ENCODE results near the gene CORO1C.

The CORO1C gene

GRCh38 chr12:108642899-108643654 lies 88.2 kb downstream of the CORO1C start:
- Histone ChIP-seq H3K27ac (ENCODE audit: insufficient read depth in 1 of 2, low read depth in 1 of 2, low read length in 2 of 2, poor library complexity in 1 of 2, severe bottlenecking in 2 of 2) (no peak overlapping the region), H3K27me3 (replicated peaks in 2 of 5; ENCODE audit: control insufficient read depth in 4 of 5, insufficient read depth in 5 of 5, low read length in 4 of 5) (no peaks in the 10 kb centered on the region), H3K4me3 (ENCODE audit: control insufficient read depth in 1 of 7, extremely low read depth in 1 of 7, insufficient read depth in 4 of 7, low read depth in 2 of 7, low read length in 6 of 7) (no peak overlapping the region), H3K36me3 (ENCODE audit: control insufficient read depth in 4 of 4, insufficient read depth in 4 of 4, low read length in 3 of 4) (peaks cover 3 to 26% (median 13%) of the 10 kb centered on the region in 4 experiments), H3K4me1 (ENCODE audit: control extremely low read depth in 1 of 4, control insufficient read depth in 4 of 4, insufficient read depth in 4 of 4, low read length in 3 of 4) (peaks cover 9 to 66% (median 55%) of the 10 kb centered on the region in 4 experiments), H3K9me3 (ENCODE audit: control extremely low read depth in 1 of 5, control insufficient read depth in 4 of 5, insufficient read depth in 2 of 5, low read depth in 1 of 5, low read length in 4 of 5) (no peaks in the 10 kb centered on the region)
- ChIA-PET POLR2A (no interaction called here), CTCF (no interaction called here)
- 100% methylated on average over 1 of the region's 1 CpG for WGBS (ENCODE audit: insufficient coverage)
- no peak for DNase-seq

GRCh38 chr12:108642269-108642870 lies 88.9 kb downstream of the CORO1C start:
- Histone ChIP-seq H3K27me3 (replicated peaks in 2 of 5; ENCODE audit: control insufficient read depth in 4 of 5, insufficient read depth in 5 of 5, low read length in 4 of 5) (no peaks in the 10 kb centered on the region), H3K4me1 (ENCODE audit: control extremely low read depth in 1 of 4, control insufficient read depth in 4 of 4, insufficient read depth in 4 of 4, low read length in 3 of 4) (peaks cover 14 to 72% (median 62%) of the 10 kb centered on the region in 4 experiments), H3K27ac (ENCODE audit: insufficient read depth in 1 of 2, low read depth in 1 of 2, low read length in 2 of 2, poor library complexity in 1 of 2, severe bottlenecking in 2 of 2) (no peak overlapping the region), H3K36me3 (ENCODE audit: control insufficient read depth in 4 of 4, insufficient read depth in 4 of 4, low read length in 3 of 4) (peaks cover 2 to 21% (median 6%) of the 10 kb centered on the region in 4 experiments), H3K4me3 (ENCODE audit: control insufficient read depth in 1 of 7, extremely low read depth in 1 of 7, insufficient read depth in 4 of 7, low read depth in 2 of 7, low read length in 6 of 7) (no peak overlapping the region), H3K9me3 (ENCODE audit: control extremely low read depth in 1 of 5, control insufficient read depth in 4 of 5, insufficient read depth in 2 of 5, low read depth in 1 of 5, low read length in 4 of 5) (no peaks in the 10 kb centered on the region)
- no peak for DNase-seq
- ChIA-PET CTCF (interaction anchor here (1.0 to 2.1 kb wide), 2 partner anchors 21 to 22 kb away, joined by 3 to 4 read pairs; no protein-coding TSS in a partner anchor), POLR2A (interaction anchor here (1.0 kb wide), 1 partner anchor 10 kb away, joined by 4 read pairs; no protein-coding TSS in a partner anchor)
- 96% methylated on average over 10 of the region's 16 CpGs for WGBS (ENCODE audit: insufficient coverage)

GRCh38 chr12:108641446-108642268 lies 89.7 kb downstream of the CORO1C start:
- Histone ChIP-seq H3K4me1 (ENCODE audit: control extremely low read depth in 1 of 4, control insufficient read depth in 4 of 4, insufficient read depth in 4 of 4, low read length in 3 of 4) (peaks cover 18 to 72% (median 64%) of the 10 kb centered on the region in 4 experiments), H3K27ac (ENCODE audit: insufficient read depth in 1 of 2, low read depth in 1 of 2, low read length in 2 of 2, poor library complexity in 1 of 2, severe bottlenecking in 2 of 2) (peak overlapping the region in 1 of 2 experiments; percentile 23), H3K36me3 (ENCODE audit: control insufficient read depth in 4 of 4, insufficient read depth in 4 of 4, low read length in 3 of 4) (peaks cover 2 to 18% (median 5%) of the 10 kb centered on the region in 4 experiments), H3K4me3 (ENCODE audit: control insufficient read depth in 1 of 7, extremely low read depth in 1 of 7, insufficient read depth in 4 of 7, low read depth in 2 of 7, low read length in 6 of 7) (no peak overlapping the region), H3K9me3 (ENCODE audit: control extremely low read depth in 1 of 5, control insufficient read depth in 4 of 5, insufficient read depth in 2 of 5, low read depth in 1 of 5, low read length in 4 of 5) (no peaks in the 10 kb centered on the region), H3K27me3 (replicated peaks in 2 of 5; ENCODE audit: control insufficient read depth in 4 of 5, insufficient read depth in 5 of 5, low read length in 4 of 5) (no peaks in the 10 kb centered on the region)
- ChIA-PET CTCF (interaction anchor here (0.7 to 2.1 kb wide), 7 partner anchors 9 to 162 kb away, joined by 3 to 4 read pairs (median 3); no protein-coding TSS in a partner anchor), POLR2A (interaction anchor here (1.0 to 1.1 kb wide), 2 partner anchors 9 to 11 kb away, joined by 3 to 4 read pairs; no protein-coding TSS in a partner anchor)
- DNase-seq, result peak in 1 of 3 donors; percentile 45
- 63% methylated on average over 8 of the region's 9 CpGs for WGBS (ENCODE audit: insufficient coverage)

- peaks cover 19 to 72% (median 63%) of the 10 kb centered on the region in 4 experiments for H3K4me1 ChIP-seq (ENCODE audit: control extremely low read depth in 1 of 4, control insufficient read depth in 4 of 4, insufficient read depth in 4 of 4, low read length in 3 of 4)
- WGBS (ENCODE audit: insufficient coverage), result 60% methylated on average over 4 of the region's 10 CpGs
- DNase-seq, result peak in 1 of 3 donors; percentile 48
- no peak overlapping the region for H3K27ac ChIP-seq (ENCODE audit: insufficient read depth in 1 of 2, low read depth in 1 of 2, low read length in 2 of 2, poor library complexity in 1 of 2, severe bottlenecking in 2 of 2)
- peak overlapping the region in 1 of 7 experiments; percentile 27 for H3K4me3 ChIP-seq (ENCODE audit: control insufficient read depth in 1 of 7, extremely low read depth in 1 of 7, insufficient read depth in 4 of 7, low read depth in 2 of 7, low read length in 6 of 7)
- peaks cover 2 to 15% (median 4%) of the 10 kb centered on the region in 4 experiments for H3K36me3 ChIP-seq (ENCODE audit: control insufficient read depth in 4 of 4, insufficient read depth in 4 of 4, low read length in 3 of 4)
- H3K9me3 ChIP-seq (ENCODE audit: control extremely low read depth in 1 of 5, control insufficient read depth in 4 of 5, insufficient read depth in 2 of 5, low read depth in 1 of 5, low read length in 4 of 5), result no peaks in the 10 kb centered on the region
- ChIA-PET CTCF (interaction anchor here (0.7 to 2.1 kb wide), 7 partner anchors 8 to 163 kb away, joined by 3 to 4 read pairs (median 4); no protein-coding TSS in a partner anchor), POLR2A (interaction anchor here (1.0 to 1.1 kb wide), 2 partner anchors 9 to 12 kb away, joined by 3 to 4 read pairs; no protein-coding TSS in a partner anchor)
- no peaks in the 10 kb centered on the region for H3K27me3 ChIP-seq (replicated peaks in 2 of 5; ENCODE audit: control insufficient read depth in 4 of 5, insufficient read depth in 5 of 5, low read length in 4 of 5)
Measured at GRCh38 chr12:108640802-108641445, 90.4 kb downstream of the CORO1C start.

GRCh38 chr12:108638997-108639822 lies 92.1 kb downstream of the CORO1C start:
- POLR2A ChIA-PET, result no interaction called here
- Histone ChIP-seq H3K36me3 (ENCODE audit: control insufficient read depth in 4 of 4, insufficient read depth in 4 of 4, low read length in 3 of 4) (peaks cover 0 to 1% (median 0%) of the 10 kb centered on the region in 4 experiments), H3K4me3 (ENCODE audit: control insufficient read depth in 1 of 7, extremely low read depth in 1 of 7, insufficient read depth in 4 of 7, low read depth in 2 of 7, low read length in 6 of 7) (no peak overlapping the region), H3K4me1 (ENCODE audit: control extremely low read depth in 1 of 4, control insufficient read depth in 4 of 4, insufficient read depth in 4 of 4, low read length in 3 of 4) (peaks cover 21 to 77% (median 67%) of the 10 kb centered on the region in 4 experiments), H3K27ac (ENCODE audit: insufficient read depth in 1 of 2, low read depth in 1 of 2, low read length in 2 of 2, poor library complexity in 1 of 2, severe bottlenecking in 2 of 2) (no peak overlapping the region), H3K27me3 (replicated peaks in 2 of 5; ENCODE audit: control insufficient read depth in 4 of 5, insufficient read depth in 5 of 5, low read length in 4 of 5) (no peaks in the 10 kb centered on the region), H3K9me3 (ENCODE audit: control extremely low read depth in 1 of 5, control insufficient read depth in 4 of 5, insufficient read depth in 2 of 5, low read depth in 1 of 5, low read length in 4 of 5) (no peaks in the 10 kb centered on the region)
- DNase-seq, result no peak
- CTCF ChIA-PET, result interaction anchor here (1.2 to 7.2 kb wide), 7 partner anchors 8 to 165 kb away, joined by 3 to 46 read pairs (median 7); no protein-coding TSS in a partner anchor
- WGBS (ENCODE audit: insufficient coverage), result 98% methylated on average over 10 of the region's 11 CpGs
